GM12878 (cell line): ENCODE data around the gene PTPRM. TPM values are rescaled to one million over a fixed set of nuclear protein-coding genes. Genes with fewer than 3 reads are reported as not detected.

Source experiments
- ATAC-seq: fragments of 200-7000 bp; cut with Tn5 transposase; 3 replicates; pipeline ENCODE4 v1.9.1; 2020; ENCODE audit warnings: mild to moderate bottlenecking, moderate library complexity
- BruUV-seq: library from RNA; stranded (reverse); fragments of 400-500 nt; replicated peaks from 2 replicates; lab custom pipeline; 2021; lab: Mats Ljungman, UMichigan
- CTCF ChIA-PET: fragments of 300-600 bp; sonication (Branson Sonifier 250); formaldehyde crosslinking; extraction: SDS; loops from one replicate; lab custom pipeline; 2021; ENCODE audit warnings: inconsistent platforms; lab: Yijun Ruan, JAX
- POLR2A ChIA-PET: fragments of 350-600 bp; formaldehyde crosslinking; extraction: SDS; loops from one replicate; lab custom pipeline; 2021; ENCODE audit warnings: inconsistent platforms; lab: Charles Lee
- RAD21 ChIA-PET: fragments of 300-600 bp; sonication (Branson Sonifier 250); formaldehyde crosslinking; loops from one replicate; lab custom pipeline; 2023; ENCODE audit warnings: antibody characterized with exemption; ENCODE audit not compliant: unreplicated experiment; lab: Charles Lee
- SMC1A ChIA-PET: fragments of 300-600 bp; sonication (Branson Sonifier 250); formaldehyde crosslinking; loops from one replicate; lab custom pipeline; 2023; ENCODE audit not compliant: unreplicated experiment, uncharacterized antibody; lab: Charles Lee
- DNase-seq: peaks from one replicate; pipeline ENCODE4 v3.0.0-alpha.2; 2011; ENCODE audit warnings: low read depth, low spot score
- FAIRE-seq: peaks from 3 replicates; lab custom pipeline; 2011; peaks lifted over from hg19 to GRCh38; lab: Jason Lieb, UNC
- H2AFZ ChIP-seq: 2 replicates; pipeline ENCODE4 v1.6.0; 2011; ENCODE audit warnings: low read depth, low read length, control low read depth; ENCODE audit not compliant: control insufficient read depth
- H3K27ac ChIP-seq: 2 replicates; pipeline ENCODE4 v1.5.1; 2011; ENCODE audit warnings: control low read depth; ENCODE audit not compliant: control insufficient read depth, insufficient read depth
- H3K27me3 ChIP-seq, 2 experiments: replicated peaks in 1 of 2; 2 replicates each; pipeline versions ENCODE4 v1.6.0 to v1.6.1; 2011; ENCODE audit warnings: low read length in 1 of 2; ENCODE audit not compliant: control insufficient read depth in 2 of 2, insufficient read depth in 2 of 2
- H3K36me3 ChIP-seq, 2 experiments: 2 replicates each; pipeline ENCODE4 v1.5.1; 2011; ENCODE audit warnings: low read length in 1 of 2; ENCODE audit not compliant: control insufficient read depth in 2 of 2, insufficient read depth in 2 of 2
- H3K4me1 ChIP-seq: 2 replicates; pipeline ENCODE4 v1.6.1; 2011; ENCODE audit warnings: mild to moderate bottlenecking, low read length, moderate library complexity, mixed read lengths; ENCODE audit not compliant: control insufficient read depth, insufficient read depth
- H3K4me2 ChIP-seq: 2 replicates; pipeline ENCODE4 v1.6.0; 2011; ENCODE audit warnings: control low read depth; ENCODE audit not compliant: control insufficient read depth, insufficient read depth
- H3K4me3 ChIP-seq: fragments of 200-600 bp; sonication (generic); 2 replicates; pipeline ENCODE4 v1.5.1; 2016
- H3K79me2 ChIP-seq: 2 replicates; pipeline ENCODE4 v1.6.0; 2011; ENCODE audit warnings: low read length; ENCODE audit not compliant: control insufficient read depth, insufficient read depth
- H3K9ac ChIP-seq: 2 replicates; pipeline ENCODE4 v1.8.0; 2011; ENCODE audit warnings: low read length, control low read depth, mixed read lengths; ENCODE audit not compliant: control insufficient read depth, insufficient read depth
- H3K9me3 ChIP-seq: replicated peaks from 3 replicates; pipeline ENCODE4 v1.5.1; 2011; ENCODE audit warnings: mild to moderate bottlenecking, low read length; ENCODE audit not compliant: control insufficient read depth, insufficient read depth
- H4K20me1 ChIP-seq: 2 replicates; pipeline ENCODE4 v1.6.0; 2011; ENCODE audit not compliant: control insufficient read depth, insufficient read depth
- ASH2L ChIP-seq: fragments of 300-600, 200-600 bp; sonication (generic); IDR thresholded peaks from 2 replicates; pipeline ENCODE4 v1.6.1; 2017; ENCODE audit warnings: low read depth, mild to moderate bottlenecking, borderline replicate concordance
- CEBPB ChIP-seq, 2 experiments: fragments of 150-350 bp in 1 of 2; IDR thresholded peaks; 2 replicates each; pipeline ENCODE4 v1.6.1; 2012 to 2014; ENCODE audit warnings: low read depth in 2 of 2, low read length in 2 of 2, borderline replicate concordance in 1 of 2, inconsistent platforms in 1 of 2
- EED ChIP-seq: sonication (generic); IDR thresholded peaks from 2 replicates; pipeline ENCODE4 v1.6.1; 2016; ENCODE audit warnings: antibody characterized with exemption, low read depth
- HCFC1 ChIP-seq: fragments of 150-350 bp; IDR thresholded peaks from 2 replicates; pipeline ENCODE4 v1.6.1; 2014; ENCODE audit warnings: low read length
- IKZF2 ChIP-seq, 2 experiments: fragments of 450-650 bp; IDR thresholded peaks; 2 replicates each; pipeline ENCODE4 v1.6.1; 2017; ENCODE audit warnings: mild to moderate bottlenecking in 2 of 2, moderate library complexity in 2 of 2
- NFXL1 ChIP-seq: fragments of 450-650 bp; IDR thresholded peaks from 2 replicates; pipeline ENCODE4 v1.6.1; 2017; ENCODE audit warnings: antibody characterized with exemption, mild to moderate bottlenecking, borderline replicate concordance
- POLR2AphosphoS2 ChIP-seq: IDR thresholded peaks from 2 replicates; pipeline ENCODE4 v1.6.1; 2011; ENCODE audit warnings: low read depth, mild to moderate bottlenecking, low read length, improper control_type of control experiment, moderate library complexity
- SMARCA5 ChIP-seq: fragments of 450-650 bp; IDR thresholded peaks from 2 replicates; pipeline ENCODE4 v1.6.1; 2017; ENCODE audit warnings: mild to moderate bottlenecking
- SRF ChIP-seq, 2 experiments: IDR thresholded peaks; 2 replicates each; pipeline ENCODE4 v1.6.1; 2011; ENCODE audit warnings: low read depth in 2 of 2, low read length in 2 of 2, mild to moderate bottlenecking in 1 of 2, moderate library complexity in 1 of 2
- TARDBP ChIP-seq: IDR thresholded peaks from 2 replicates; pipeline ENCODE4 v1.6.1; 2016; ENCODE audit warnings: borderline replicate concordance
- ZNF207 ChIP-seq: fragments of 450-650 bp; IDR thresholded peaks from 2 replicates; pipeline ENCODE4 v1.6.1; 2014; ENCODE audit warnings: antibody characterized with exemption, mild to moderate bottlenecking, borderline replicate concordance
- WGBS: methylation state at CpG from one replicate; pipeline ENCODE4 v1.1.6; 2016; ENCODE audit warnings: low lambda C conversion rate; ENCODE audit not compliant: insufficient replicate concordance, insufficient coverage; ENCODE audit errors: missing lambda C conversion rate; 5-methylcytosine and 5-hydroxymethylcytosine counted together
- in situ Hi-C: fragments of 300-500 bp; cut with MboI; formaldehyde crosslinking; loops from 9 replicates; pipeline ENCODE4 v1.14.3; 2018; ENCODE audit warnings: mixed read lengths
- intact Hi-C: fragments of 100-400 bp; cut with micrococcal nuclease; formaldehyde crosslinking; loops from one replicate; pipeline ENCODE4 v1.14.2; 2022; ENCODE audit not compliant: unreplicated experiment
- polyA plus RNA-seq, 11 experiments: library from polyadenylated mRNA; depleted of rRNA in 4 of 11; unstranded in 6 of 11; stranded (reverse) in 5 of 11; fragments of >200 nt; fragmentation: Nextera tagmentation in 4 of 11; fragmentation: Illumina TruSeq in 1 of 11; extraction: Ambion mirVana in 4 of 11; extraction: Trizol in 1 of 11; gene quantifications; 1 replicate in 1 of 11; 2 replicates in 10 of 11; pipeline versions ENCODE4 v1.2.1 to v1.2.3, GENCODE V29; 2011 to 2016; ENCODE audit warnings: inconsistent platforms in 2 of 11, missing spikeins in 2 of 11, low read depth in 1 of 11
- total RNA-seq, 4 experiments: library from RNA; depleted of rRNA in 3 of 4; stranded (reverse); fragments of >200 nt in 3 of 4; fragmentation: Illumina TruSeq in 1 of 4; extraction: Trizol in 1 of 4; gene quantifications; 2 replicates each; pipeline versions ENCODE4 v1.2.1 to v1.2.3, GENCODE V29; 2013 to 2021
- TF ChIP-seq, protein P1 (sequence below): fragments of 450-650 bp; IDR thresholded peaks from 2 replicates; pipeline ENCODE4 v1.6.1; 2017; ENCODE audit warnings: antibody characterized with exemption, mild to moderate bottlenecking, moderate library complexity
- TF ChIP-seq, protein P2 (sequence below): IDR thresholded peaks from 2 replicates; pipeline ENCODE4 v1.6.1; 2012; ENCODE audit warnings: improper control_type of control experiment, low read depth, low read length; ENCODE audit not compliant: insufficient replicate concordance
- TF ChIP-seq, protein P3 (sequence below): fragments of 450-650 bp; formaldehyde crosslinking; IDR thresholded peaks from 2 replicates; pipeline ENCODE4 v1.4.0; 2020; ENCODE audit warnings: mild to moderate bottlenecking, moderate library complexity

The PTPRM gene
- total and polyA plus RNA-seq, 10 of the 15 experiments (the other 5 are each of a cell fraction or from before 2014, with no cell fraction given): 0.07 to 22.6 (median 0.60) TPM

DNA sequence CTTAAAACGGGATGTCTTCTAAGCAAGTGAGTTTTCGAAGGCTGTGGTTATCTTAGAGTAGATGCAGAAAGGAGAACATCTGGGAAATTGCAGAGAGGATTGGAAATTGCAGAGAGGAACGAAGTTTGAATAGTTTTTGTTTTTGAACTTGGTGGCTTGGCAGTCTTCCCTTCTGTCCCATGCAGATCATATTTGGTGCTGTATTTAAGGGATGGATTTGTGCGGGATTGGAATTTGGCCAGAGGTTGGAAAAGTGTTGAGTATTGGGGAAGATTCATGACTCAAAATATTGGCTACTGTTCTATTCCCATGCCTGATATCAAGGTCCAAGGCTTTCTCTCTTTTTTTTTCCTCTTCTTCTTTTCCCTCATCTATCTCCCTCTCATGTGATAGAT, 18.2 kb downstream of the PTPRM start:
- no peak overlapping the region for H3K4me3 ChIP-seq
- H3K27ac ChIP-seq: no peak overlapping the region
- no peak overlapping the region for H2AFZ ChIP-seq
- ChIA-PET POLR2A (no interaction called here), SMC1A (no interaction called here), CTCF (no interaction called here), RAD21 (no interaction called here)
- WGBS: 40% methylated on average over 4 of the region's 4 CpGs
- no peak for FAIRE-seq
- H3K4me1 ChIP-seq: no peaks in the 10 kb centered on the region
- no peak for DNase-seq
- H3K9me3 ChIP-seq: no peaks in the 10 kb centered on the region
- H3K79me2 ChIP-seq: no peaks in the 10 kb centered on the region
- no peaks in the 10 kb centered on the region for H3K36me3 ChIP-seq
- intact Hi-C loops: no loop called here
- in situ Hi-C loops: no loop called here
- no peak overlapping the region for H3K9ac ChIP-seq
- H3K4me2 ChIP-seq: no peak overlapping the region
- no peaks in the 10 kb centered on the region for H3K27me3 ChIP-seq
- H4K20me1 ChIP-seq: no peaks in the 10 kb centered on the region
- no peak for ATAC-seq
- no TSS peak for BruUV-seq
- no peak for TF ChIP-seq EED
- TF ChIP-seq HCFC1: no peak
- no peak for TF ChIP-seq POLR2AphosphoS2
- TF ChIP-seq NFXL1: no peak
- TF ChIP-seq ASH2L: no peak
- TF ChIP-seq, protein P1, sequence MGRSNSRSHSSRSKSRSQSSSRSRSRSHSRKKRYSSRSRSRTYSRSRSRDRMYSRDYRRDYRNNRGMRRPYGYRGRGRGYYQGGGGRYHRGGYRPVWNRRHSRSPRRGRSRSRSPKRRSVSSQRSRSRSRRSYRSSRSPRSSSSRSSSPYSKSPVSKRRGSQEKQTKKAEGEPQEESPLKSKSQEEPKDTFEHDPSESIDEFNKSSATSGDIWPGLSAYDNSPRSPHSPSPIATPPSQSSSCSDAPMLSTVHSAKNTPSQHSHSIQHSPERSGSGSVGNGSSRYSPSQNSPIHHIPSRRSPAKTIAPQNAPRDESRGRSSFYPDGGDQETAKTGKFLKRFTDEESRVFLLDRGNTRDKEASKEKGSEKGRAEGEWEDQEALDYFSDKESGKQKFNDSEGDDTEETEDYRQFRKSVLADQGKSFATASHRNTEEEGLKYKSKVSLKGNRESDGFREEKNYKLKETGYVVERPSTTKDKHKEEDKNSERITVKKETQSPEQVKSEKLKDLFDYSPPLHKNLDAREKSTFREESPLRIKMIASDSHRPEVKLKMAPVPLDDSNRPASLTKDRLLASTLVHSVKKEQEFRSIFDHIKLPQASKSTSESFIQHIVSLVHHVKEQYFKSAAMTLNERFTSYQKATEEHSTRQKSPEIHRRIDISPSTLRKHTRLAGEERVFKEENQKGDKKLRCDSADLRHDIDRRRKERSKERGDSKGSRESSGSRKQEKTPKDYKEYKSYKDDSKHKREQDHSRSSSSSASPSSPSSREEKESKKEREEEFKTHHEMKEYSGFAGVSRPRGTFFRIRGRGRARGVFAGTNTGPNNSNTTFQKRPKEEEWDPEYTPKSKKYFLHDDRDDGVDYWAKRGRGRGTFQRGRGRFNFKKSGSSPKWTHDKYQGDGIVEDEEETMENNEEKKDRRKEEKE: no peak
- TF ChIP-seq TARDBP: no peak
- TF ChIP-seq ZNF207: no peak
- TF ChIP-seq, protein P2, sequence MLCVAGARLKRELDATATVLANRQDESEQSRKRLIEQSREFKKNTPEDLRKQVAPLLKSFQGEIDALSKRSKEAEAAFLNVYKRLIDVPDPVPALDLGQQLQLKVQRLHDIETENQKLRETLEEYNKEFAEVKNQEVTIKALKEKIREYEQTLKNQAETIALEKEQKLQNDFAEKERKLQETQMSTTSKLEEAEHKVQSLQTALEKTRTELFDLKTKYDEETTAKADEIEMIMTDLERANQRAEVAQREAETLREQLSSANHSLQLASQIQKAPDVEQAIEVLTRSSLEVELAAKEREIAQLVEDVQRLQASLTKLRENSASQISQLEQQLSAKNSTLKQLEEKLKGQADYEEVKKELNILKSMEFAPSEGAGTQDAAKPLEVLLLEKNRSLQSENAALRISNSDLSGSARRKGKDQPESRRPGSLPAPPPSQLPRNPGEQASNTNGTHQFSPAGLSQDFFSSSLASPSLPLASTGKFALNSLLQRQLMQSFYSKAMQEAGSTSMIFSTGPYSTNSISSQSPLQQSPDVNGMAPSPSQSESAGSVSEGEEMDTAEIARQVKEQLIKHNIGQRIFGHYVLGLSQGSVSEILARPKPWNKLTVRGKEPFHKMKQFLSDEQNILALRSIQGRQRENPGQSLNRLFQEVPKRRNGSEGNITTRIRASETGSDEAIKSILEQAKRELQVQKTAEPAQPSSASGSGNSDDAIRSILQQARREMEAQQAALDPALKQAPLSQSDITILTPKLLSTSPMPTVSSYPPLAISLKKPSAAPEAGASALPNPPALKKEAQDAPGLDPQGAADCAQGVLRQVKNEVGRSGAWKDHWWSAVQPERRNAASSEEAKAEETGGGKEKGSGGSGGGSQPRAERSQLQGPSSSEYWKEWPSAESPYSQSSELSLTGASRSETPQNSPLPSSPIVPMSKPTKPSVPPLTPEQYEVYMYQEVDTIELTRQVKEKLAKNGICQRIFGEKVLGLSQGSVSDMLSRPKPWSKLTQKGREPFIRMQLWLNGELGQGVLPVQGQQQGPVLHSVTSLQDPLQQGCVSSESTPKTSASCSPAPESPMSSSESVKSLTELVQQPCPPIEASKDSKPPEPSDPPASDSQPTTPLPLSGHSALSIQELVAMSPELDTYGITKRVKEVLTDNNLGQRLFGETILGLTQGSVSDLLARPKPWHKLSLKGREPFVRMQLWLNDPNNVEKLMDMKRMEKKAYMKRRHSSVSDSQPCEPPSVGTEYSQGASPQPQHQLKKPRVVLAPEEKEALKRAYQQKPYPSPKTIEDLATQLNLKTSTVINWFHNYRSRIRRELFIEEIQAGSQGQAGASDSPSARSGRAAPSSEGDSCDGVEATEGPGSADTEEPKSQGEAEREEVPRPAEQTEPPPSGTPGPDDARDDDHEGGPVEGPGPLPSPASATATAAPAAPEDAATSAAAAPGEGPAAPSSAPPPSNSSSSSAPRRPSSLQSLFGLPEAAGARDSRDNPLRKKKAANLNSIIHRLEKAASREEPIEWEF: no peak
- TF ChIP-seq IKZF2 (IDR thresholded peaks at IDR 0.05): no peak
- no peak for TF ChIP-seq SRF (IDR thresholded peaks at IDR 0.05; ENCODE audit: low read depth in 2 of 2, low read length in 2 of 2)
- no peak for TF ChIP-seq SMARCA5
- TF ChIP-seq CEBPB (IDR thresholded peaks at IDR 0.05; ENCODE audit: borderline replicate concordance in 1 of 2, low read depth in 2 of 2, low read length in 2 of 2): no peak
- TF ChIP-seq, protein P3, sequence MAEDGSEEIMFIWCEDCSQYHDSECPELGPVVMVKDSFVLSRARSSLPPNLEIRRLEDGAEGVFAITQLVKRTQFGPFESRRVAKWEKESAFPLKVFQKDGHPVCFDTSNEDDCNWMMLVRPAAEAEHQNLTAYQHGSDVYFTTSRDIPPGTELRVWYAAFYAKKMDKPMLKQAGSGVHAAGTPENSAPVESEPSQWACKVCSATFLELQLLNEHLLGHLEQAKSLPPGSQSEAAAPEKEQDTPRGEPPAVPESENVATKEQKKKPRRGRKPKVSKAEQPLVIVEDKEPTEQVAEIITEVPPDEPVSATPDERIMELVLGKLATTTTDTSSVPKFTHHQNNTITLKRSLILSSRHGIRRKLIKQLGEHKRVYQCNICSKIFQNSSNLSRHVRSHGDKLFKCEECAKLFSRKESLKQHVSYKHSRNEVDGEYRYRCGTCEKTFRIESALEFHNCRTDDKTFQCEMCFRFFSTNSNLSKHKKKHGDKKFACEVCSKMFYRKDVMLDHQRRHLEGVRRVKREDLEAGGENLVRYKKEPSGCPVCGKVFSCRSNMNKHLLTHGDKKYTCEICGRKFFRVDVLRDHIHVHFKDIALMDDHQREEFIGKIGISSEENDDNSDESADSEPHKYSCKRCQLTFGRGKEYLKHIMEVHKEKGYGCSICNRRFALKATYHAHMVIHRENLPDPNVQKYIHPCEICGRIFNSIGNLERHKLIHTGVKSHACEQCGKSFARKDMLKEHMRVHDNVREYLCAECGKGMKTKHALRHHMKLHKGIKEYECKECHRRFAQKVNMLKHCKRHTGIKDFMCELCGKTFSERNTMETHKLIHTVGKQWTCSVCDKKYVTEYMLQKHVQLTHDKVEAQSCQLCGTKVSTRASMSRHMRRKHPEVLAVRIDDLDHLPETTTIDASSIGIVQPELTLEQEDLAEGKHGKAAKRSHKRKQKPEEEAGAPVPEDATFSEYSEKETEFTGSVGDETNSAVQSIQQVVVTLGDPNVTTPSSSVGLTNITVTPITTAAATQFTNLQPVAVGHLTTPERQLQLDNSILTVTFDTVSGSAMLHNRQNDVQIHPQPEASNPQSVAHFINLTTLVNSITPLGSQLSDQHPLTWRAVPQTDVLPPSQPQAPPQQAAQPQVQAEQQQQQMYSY (CRISPR knock-in tag): no peak
